Measurements from ENCODE around the gene ZNF592.

DNA sequence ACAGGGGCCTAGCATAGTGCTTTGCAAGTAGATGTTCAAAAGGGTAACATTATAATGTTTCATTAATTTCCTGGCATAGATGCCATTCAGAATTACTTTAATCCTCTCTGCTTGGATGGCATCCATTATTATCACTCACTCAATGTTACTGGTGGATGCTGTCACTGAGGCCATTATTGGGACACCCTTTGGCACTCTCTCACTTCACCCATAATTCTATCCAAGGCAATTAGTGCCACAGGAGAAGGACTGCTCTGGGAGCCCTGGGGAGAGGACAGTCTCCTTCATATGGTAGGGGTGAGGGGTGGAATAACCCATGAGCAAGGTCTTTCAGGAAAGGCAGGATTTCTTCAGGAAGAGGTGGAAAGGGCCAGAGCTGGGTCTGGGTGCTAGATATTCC lies 107.4 kb downstream of the ZNF592 start:
- TF ChIP-seq RAD21 (CRISPR knock-in tag; IDR thresholded peaks at IDR 0.05) (no peak), ZNF547 (CRISPR knock-in tag; IDR thresholded peaks at IDR 0.05) (no peak), MTA1 (CRISPR knock-in tag; IDR thresholded peaks at IDR 0.05; ENCODE audit: borderline replicate concordance) (no peak), ZFP1 (CRISPR knock-in tag; IDR thresholded peaks at IDR 0.05) (no peak), JUN (CRISPR knock-in tag; IDR thresholded peaks at IDR 0.05) (no peak), AGO2 (optimal IDR thresholded peaks at IDR 0.05; ENCODE audit: low read depth, low read length) (no peak)
- TF ChIP-seq, protein P1, sequence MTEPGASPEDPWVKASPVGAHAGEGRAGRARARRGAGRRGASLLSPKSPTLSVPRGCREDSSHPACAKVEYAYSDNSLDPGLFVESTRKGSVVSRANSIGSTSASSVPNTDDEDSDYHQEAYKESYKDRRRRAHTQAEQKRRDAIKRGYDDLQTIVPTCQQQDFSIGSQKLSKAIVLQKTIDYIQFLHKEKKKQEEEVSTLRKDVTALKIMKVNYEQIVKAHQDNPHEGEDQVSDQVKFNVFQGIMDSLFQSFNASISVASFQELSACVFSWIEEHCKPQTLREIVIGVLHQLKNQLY (CRISPR knock-in tag; IDR thresholded peaks at IDR 0.05), result no peak
